GM20000 (cell line): ENCODE results near the gene EPHB4.

Experiments used
- DNase-seq: peaks from one replicate; pipeline ENCODE4 v3.0.0; 2012; ENCODE audit warnings: low spot score
- TF ChIP-seq, protein P1 (sequence below): IDR thresholded peaks from 2 replicates; pipeline ENCODE4 v1.5.1; 2012; ENCODE audit warnings: mild to moderate bottlenecking, control low read depth; ENCODE audit errors: extremely low read depth, missing control alignments

Gene EPHB4

GRCh38 chr7:100793806-100794660, 33.3 kb downstream of the EPHB4 start:
- no peak for DNase-seq
- TF ChIP-seq, protein P1, sequence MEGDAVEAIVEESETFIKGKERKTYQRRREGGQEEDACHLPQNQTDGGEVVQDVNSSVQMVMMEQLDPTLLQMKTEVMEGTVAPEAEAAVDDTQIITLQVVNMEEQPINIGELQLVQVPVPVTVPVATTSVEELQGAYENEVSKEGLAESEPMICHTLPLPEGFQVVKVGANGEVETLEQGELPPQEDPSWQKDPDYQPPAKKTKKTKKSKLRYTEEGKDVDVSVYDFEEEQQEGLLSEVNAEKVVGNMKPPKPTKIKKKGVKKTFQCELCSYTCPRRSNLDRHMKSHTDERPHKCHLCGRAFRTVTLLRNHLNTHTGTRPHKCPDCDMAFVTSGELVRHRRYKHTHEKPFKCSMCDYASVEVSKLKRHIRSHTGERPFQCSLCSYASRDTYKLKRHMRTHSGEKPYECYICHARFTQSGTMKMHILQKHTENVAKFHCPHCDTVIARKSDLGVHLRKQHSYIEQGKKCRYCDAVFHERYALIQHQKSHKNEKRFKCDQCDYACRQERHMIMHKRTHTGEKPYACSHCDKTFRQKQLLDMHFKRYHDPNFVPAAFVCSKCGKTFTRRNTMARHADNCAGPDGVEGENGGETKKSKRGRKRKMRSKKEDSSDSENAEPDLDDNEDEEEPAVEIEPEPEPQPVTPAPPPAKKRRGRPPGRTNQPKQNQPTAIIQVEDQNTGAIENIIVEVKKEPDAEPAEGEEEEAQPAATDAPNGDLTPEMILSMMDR: no peak

- TF ChIP-seq, protein P1: no peak
- DNase-seq: no peak
Measured at GRCh38 chr7:100791881-100792666, 35.2 kb downstream of the EPHB4 start.

DNA sequence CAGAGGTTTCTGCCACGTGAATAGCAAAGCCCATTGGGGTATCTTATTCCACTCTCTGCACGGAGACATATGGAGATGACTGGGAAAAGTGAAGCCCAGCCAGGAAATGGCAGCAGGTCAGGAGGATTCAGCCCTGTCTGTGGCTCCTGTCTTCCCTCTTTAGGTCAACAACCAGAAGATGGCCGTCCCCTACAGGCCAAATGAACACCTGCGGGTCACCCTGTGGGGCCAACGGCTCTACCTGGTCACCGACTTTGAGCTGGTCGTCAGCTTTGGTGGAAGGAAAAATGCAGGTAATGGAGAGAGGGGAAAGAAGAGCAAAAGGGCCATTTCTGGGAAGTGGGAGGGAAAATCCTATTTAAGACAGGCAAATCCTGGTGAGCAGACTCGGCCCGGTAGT, 38.3 kb downstream of the EPHB4 start:
- no peak for DNase-seq
- TF ChIP-seq, protein P1: no peak

- TF ChIP-seq, protein P1: no peak
- DNase-seq: no peak
Measured at GRCh38 chr7:100786323-100786722, 41.0 kb downstream of the EPHB4 start.

GRCh38 chr7:100785878-100786277, 41.4 kb downstream of the EPHB4 start:
- DNase-seq: no peak
- TF ChIP-seq, protein P1: no peak

DNA sequence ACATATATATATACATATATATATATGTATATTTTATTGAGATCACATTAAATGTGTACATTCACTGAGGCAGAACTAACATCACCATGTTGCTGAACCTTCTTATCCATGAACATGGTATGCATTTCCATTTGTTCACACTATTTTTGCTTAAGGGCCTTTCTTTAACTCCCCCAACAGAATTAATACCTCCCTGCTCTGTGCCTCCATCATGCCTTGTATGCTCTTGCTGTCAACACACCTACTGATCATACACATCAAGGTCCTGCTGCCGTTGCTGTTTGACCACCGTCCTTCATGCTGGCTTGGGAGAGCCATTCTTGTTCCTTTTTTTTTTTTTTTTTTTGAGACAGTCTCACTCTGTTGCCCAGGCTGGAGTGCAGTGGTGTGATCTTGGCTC, 43.5 kb downstream of the EPHB4 start:
- no peak for DNase-seq
- TF ChIP-seq, protein P1: no peak

- TF ChIP-seq, protein P1: no peak
- DNase-seq: no peak
Measured at GRCh38 chr7:100781255-100781654, 46.1 kb downstream of the EPHB4 start.
